IMR-90 (cell line): Measurements from ENCODE around the gene SPATA21.

ENCODE experiments used
- BHLHE40 ChIP-seq: fragments of 150-350 bp; IDR thresholded peaks from 2 replicates; pipeline ENCODE4 v1.6.1; 2016; ENCODE audit warnings: mild to moderate bottlenecking, low read depth, low read length
- CTCF ChIP-seq: conservative IDR thresholded peaks from 2 replicates; pipeline ENCODE4 v1.5.1; 2012; ENCODE audit warnings: mild to moderate bottlenecking, low read depth, low read length, improper control_type of control experiment

GRCh38 chr1:16430606-16431005 is 6.6 kb downstream of the SPATA21 start:
- no peak for TF ChIP-seq BHLHE40
- no peak for TF ChIP-seq CTCF
